GM12878 (cell line): ENCODE measurements around the gene NCKIPSD. TPM values are rescaled to one million over a fixed set of nuclear protein-coding genes. Genes with fewer than 3 reads are reported as not detected.
A peak's percentile ranks its signal among the peaks of the same experiment; 100 is the strongest.

ENCODE experiments used
- ATAC-seq: fragments of 200-7000 bp; cut with Tn5 transposase; 3 replicates; pipeline ENCODE4 v1.9.1; 2020; ENCODE audit warnings: mild to moderate bottlenecking, moderate library complexity
- Bru-seq: library from RNA; stranded (reverse); fragments of 400-500 nt; gene quantifications from one replicate; lab custom pipeline; 2021; lab: Mats Ljungman, UMichigan
- BruChase-seq, 2 experiments: library from RNA; stranded (reverse); fragments of 400-500 nt; gene quantifications; one replicate each; lab custom pipeline; 2021; lab: Mats Ljungman, UMichigan
- BruUV-seq: library from RNA; stranded (reverse); fragments of 400-500 nt; replicated peaks from 2 replicates; lab custom pipeline; 2021; lab: Mats Ljungman, UMichigan
- CTCF ChIA-PET: fragments of 300-600 bp; sonication (Branson Sonifier 250); formaldehyde crosslinking; extraction: SDS; loops from one replicate; lab custom pipeline; 2021; ENCODE audit warnings: inconsistent platforms; lab: Yijun Ruan, JAX
- POLR2A ChIA-PET: fragments of 350-600 bp; formaldehyde crosslinking; extraction: SDS; loops from one replicate; lab custom pipeline; 2021; ENCODE audit warnings: inconsistent platforms; lab: Charles Lee
- RAD21 ChIA-PET: fragments of 300-600 bp; sonication (Branson Sonifier 250); formaldehyde crosslinking; loops from one replicate; lab custom pipeline; 2023; ENCODE audit warnings: antibody characterized with exemption; ENCODE audit not compliant: unreplicated experiment; lab: Charles Lee
- SMC1A ChIA-PET: fragments of 300-600 bp; sonication (Branson Sonifier 250); formaldehyde crosslinking; loops from one replicate; lab custom pipeline; 2023; ENCODE audit not compliant: unreplicated experiment, uncharacterized antibody; lab: Charles Lee
- DNase-seq: peaks from one replicate; pipeline ENCODE4 v3.0.0-alpha.2; 2011; ENCODE audit warnings: low read depth, low spot score
- FAIRE-seq: peaks from 3 replicates; lab custom pipeline; 2011; peaks lifted over from hg19 to GRCh38; lab: Jason Lieb, UNC
- H2AFZ ChIP-seq: 2 replicates; pipeline ENCODE4 v1.6.0; 2011; ENCODE audit warnings: low read depth, low read length, control low read depth; ENCODE audit not compliant: control insufficient read depth
- H3K27ac ChIP-seq: 2 replicates; pipeline ENCODE4 v1.5.1; 2011; ENCODE audit warnings: control low read depth; ENCODE audit not compliant: control insufficient read depth, insufficient read depth
- H3K27me3 ChIP-seq, 2 experiments: replicated peaks in 1 of 2; 2 replicates each; pipeline versions ENCODE4 v1.6.0 to v1.6.1; 2011; ENCODE audit warnings: low read length in 1 of 2; ENCODE audit not compliant: control insufficient read depth in 2 of 2, insufficient read depth in 2 of 2
- H3K36me3 ChIP-seq, 2 experiments: 2 replicates each; pipeline ENCODE4 v1.5.1; 2011; ENCODE audit warnings: low read length in 1 of 2; ENCODE audit not compliant: control insufficient read depth in 2 of 2, insufficient read depth in 2 of 2
- H3K4me1 ChIP-seq: 2 replicates; pipeline ENCODE4 v1.6.1; 2011; ENCODE audit warnings: mild to moderate bottlenecking, low read length, moderate library complexity, mixed read lengths; ENCODE audit not compliant: control insufficient read depth, insufficient read depth
- H3K4me2 ChIP-seq: 2 replicates; pipeline ENCODE4 v1.6.0; 2011; ENCODE audit warnings: control low read depth; ENCODE audit not compliant: control insufficient read depth, insufficient read depth
- H3K4me3 ChIP-seq: fragments of 200-600 bp; sonication (generic); 2 replicates; pipeline ENCODE4 v1.5.1; 2016
- H3K79me2 ChIP-seq: 2 replicates; pipeline ENCODE4 v1.6.0; 2011; ENCODE audit warnings: low read length; ENCODE audit not compliant: control insufficient read depth, insufficient read depth
- H3K9ac ChIP-seq: 2 replicates; pipeline ENCODE4 v1.8.0; 2011; ENCODE audit warnings: low read length, control low read depth, mixed read lengths; ENCODE audit not compliant: control insufficient read depth, insufficient read depth
- H3K9me3 ChIP-seq: replicated peaks from 3 replicates; pipeline ENCODE4 v1.5.1; 2011; ENCODE audit warnings: mild to moderate bottlenecking, low read length; ENCODE audit not compliant: control insufficient read depth, insufficient read depth
- H4K20me1 ChIP-seq: 2 replicates; pipeline ENCODE4 v1.6.0; 2011; ENCODE audit not compliant: control insufficient read depth, insufficient read depth
- BHLHE40 ChIP-seq, 2 experiments: fragments of 450-650 bp in 1 of 2; IDR thresholded peaks; 2 replicates each; pipeline ENCODE4 v1.6.1; 2011 to 2017; ENCODE audit warnings: low read depth in 2 of 2, borderline replicate concordance in 1 of 2, improper control_type of control experiment in 1 of 2, low read length in 1 of 2, mild to moderate bottlenecking in 1 of 2
- DPF2 ChIP-seq: fragments of 450-650 bp; IDR thresholded peaks from 2 replicates; pipeline ENCODE4 v1.6.1; 2017; ENCODE audit warnings: mild to moderate bottlenecking
- HCFC1 ChIP-seq: fragments of 150-350 bp; IDR thresholded peaks from 2 replicates; pipeline ENCODE4 v1.6.1; 2014; ENCODE audit warnings: low read length
- NRF1 ChIP-seq: conservative IDR thresholded peaks from 2 replicates; pipeline ENCODE4 v1.6.1; 2011; ENCODE audit warnings: mild to moderate bottlenecking, low read depth, low read length, improper control_type of control experiment
- POLR2AphosphoS2 ChIP-seq: IDR thresholded peaks from 2 replicates; pipeline ENCODE4 v1.6.1; 2011; ENCODE audit warnings: low read depth, mild to moderate bottlenecking, low read length, improper control_type of control experiment, moderate library complexity
- RUNX3 ChIP-seq: IDR thresholded peaks from 2 replicates; pipeline ENCODE4 v1.6.1; 2012; ENCODE audit warnings: low read length, inconsistent platforms
- SMC3 ChIP-seq: IDR thresholded peaks from 2 replicates; pipeline ENCODE4 v1.6.1; 2011; ENCODE audit warnings: low read length, improper control_type of control experiment, borderline replicate concordance
- SP1 ChIP-seq: IDR thresholded peaks from one replicate; pipeline ENCODE4 v1.6.1; 2011; ENCODE audit warnings: low read depth, low read length
- ZNF217 ChIP-seq: fragments of 450-650 bp; IDR thresholded peaks from 2 replicates; pipeline ENCODE4 v1.6.1; 2017; ENCODE audit warnings: antibody characterized with exemption, mild to moderate bottlenecking
- ZSCAN29 ChIP-seq: fragments of 450-650 bp; IDR thresholded peaks from 2 replicates; pipeline ENCODE4 v1.6.1; 2017; ENCODE audit warnings: mild to moderate bottlenecking, moderate library complexity
- WGBS: methylation state at CpG from one replicate; pipeline ENCODE4 v1.1.6; 2016; ENCODE audit warnings: low lambda C conversion rate; ENCODE audit not compliant: insufficient replicate concordance, insufficient coverage; ENCODE audit errors: missing lambda C conversion rate; 5-methylcytosine and 5-hydroxymethylcytosine counted together
- in situ Hi-C: fragments of 300-500 bp; cut with MboI; formaldehyde crosslinking; loops from 9 replicates; pipeline ENCODE4 v1.14.3; 2018; ENCODE audit warnings: mixed read lengths
- intact Hi-C: fragments of 100-400 bp; cut with micrococcal nuclease; formaldehyde crosslinking; loops from one replicate; pipeline ENCODE4 v1.14.2; 2022; ENCODE audit not compliant: unreplicated experiment
- long read RNA-seq, 2 experiments: library from polyadenylated mRNA; unstranded; transcript quantifications; one replicate each; pipeline ENCODE4 v2.0.0, GENCODE V29; 2019 to 2020
- polyA minus RNA-seq, 3 experiments: library from RNA; depleted of rRNA, polyadenylated mRNA; stranded (reverse); fragments of >200 nt; gene quantifications; 2 replicates each; pipeline ENCODE4 v1.2.3, GENCODE V29; 2011
- polyA plus RNA-seq, 11 experiments: library from polyadenylated mRNA; depleted of rRNA in 4 of 11; unstranded in 6 of 11; stranded (reverse) in 5 of 11; fragments of >200 nt; fragmentation: Nextera tagmentation in 4 of 11; fragmentation: Illumina TruSeq in 1 of 11; extraction: Ambion mirVana in 4 of 11; extraction: Trizol in 1 of 11; gene quantifications; 1 replicate in 1 of 11; 2 replicates in 10 of 11; pipeline versions ENCODE4 v1.2.1 to v1.2.3, GENCODE V29; 2011 to 2016; ENCODE audit warnings: inconsistent platforms in 2 of 11, missing spikeins in 2 of 11, low read depth in 1 of 11
- total RNA-seq, 4 experiments: library from RNA; depleted of rRNA in 3 of 4; stranded (reverse); fragments of >200 nt in 3 of 4; fragmentation: Illumina TruSeq in 1 of 4; extraction: Trizol in 1 of 4; gene quantifications; 2 replicates each; pipeline versions ENCODE4 v1.2.1 to v1.2.3, GENCODE V29; 2013 to 2021
- TF ChIP-seq, protein P1 (sequence below): fragments of 450-650 bp; IDR thresholded peaks from 2 replicates; pipeline ENCODE4 v1.6.1; 2017; ENCODE audit warnings: mild to moderate bottlenecking, moderate library complexity

Gene NCKIPSD
- 65.5 and 82.3 TPM in 2 replicates for total RNA-seq (2013; cell fraction: nucleolus; rRNA removed)
- total RNA-seq (2014; rRNA removed): 16.3 and 20.8 TPM in 2 replicates
- total RNA-seq (2014; rRNA removed; fragmentation: Illumina TruSeq; extraction: Trizol): 7.5 and 7.7 TPM in 2 replicates
- 18.9 and 20.1 TPM in 2 replicates for total RNA-seq (2021)
- polyA plus RNA-seq (2011; ENCODE audit: low read depth): 13.0 TPM
- 16.2 and 31.6 TPM in 2 replicates for polyA plus RNA-seq (2011; rRNA removed)
- polyA plus RNA-seq (2011; cell fraction: cytosol; rRNA removed): 52.6 and 60.3 TPM in 2 replicates
- polyA plus RNA-seq (2011; cell fraction: nucleus; rRNA removed): 89.0 and 106 TPM in 2 replicates
- polyA plus RNA-seq (2012): 25.0 and 32.9 TPM in 2 replicates
- 5.3 and 11.7 TPM in 2 replicates for polyA plus RNA-seq (2014; fragmentation: Illumina TruSeq; extraction: Trizol)
- polyA plus RNA-seq (2014; fragmentation: Nextera tagmentation; extraction: Ambion mirVana): 1 to 10 TPM in 1 of 2 experiments, under 1 TPM in 1; 0.93 to 2.9 TPM
- polyA plus RNA-seq (2014; rRNA removed): 16.8 and 17.7 TPM in 2 replicates
- polyA plus RNA-seq (2016; fragmentation: Nextera tagmentation; extraction: Ambion mirVana): 10 to 100 TPM; 14.9 to 15.5 TPM
- 55.8 and 74.9 TPM in 2 replicates for polyA minus RNA-seq (2011; rRNA and poly(A)+ RNA removed)
- polyA minus RNA-seq (2011; cell fraction: cytosol; rRNA and poly(A)+ RNA removed): 18.8 and 26.7 TPM in 2 replicates
- polyA minus RNA-seq (2011; cell fraction: nucleus; rRNA and poly(A)+ RNA removed): 39.7 and 45.0 TPM in 2 replicates
- Bru-seq, nascent RNA: percentile 73 among the genes with signal in this experiment
- percentile 74 among the genes with signal in this experiment for BruChase-seq, experiment 1, labeled RNA remaining after a 6-hour chase
- percentile 70 among the genes with signal in this experiment for BruChase-seq, experiment 2, labeled RNA remaining after a 2-hour chase
- long read RNA-seq, experiment 1, partial matches to known transcripts: 0 of 9 reads
- long read RNA-seq, experiment 1, other reads (novel, unspliced or antisense): 4 of 9 reads
- long read RNA-seq, experiment 2, partial matches to known transcripts: 0 of 2 reads
- long read RNA-seq, experiment 2, other reads (novel, unspliced or antisense): 2 of 2 reads

DNA sequence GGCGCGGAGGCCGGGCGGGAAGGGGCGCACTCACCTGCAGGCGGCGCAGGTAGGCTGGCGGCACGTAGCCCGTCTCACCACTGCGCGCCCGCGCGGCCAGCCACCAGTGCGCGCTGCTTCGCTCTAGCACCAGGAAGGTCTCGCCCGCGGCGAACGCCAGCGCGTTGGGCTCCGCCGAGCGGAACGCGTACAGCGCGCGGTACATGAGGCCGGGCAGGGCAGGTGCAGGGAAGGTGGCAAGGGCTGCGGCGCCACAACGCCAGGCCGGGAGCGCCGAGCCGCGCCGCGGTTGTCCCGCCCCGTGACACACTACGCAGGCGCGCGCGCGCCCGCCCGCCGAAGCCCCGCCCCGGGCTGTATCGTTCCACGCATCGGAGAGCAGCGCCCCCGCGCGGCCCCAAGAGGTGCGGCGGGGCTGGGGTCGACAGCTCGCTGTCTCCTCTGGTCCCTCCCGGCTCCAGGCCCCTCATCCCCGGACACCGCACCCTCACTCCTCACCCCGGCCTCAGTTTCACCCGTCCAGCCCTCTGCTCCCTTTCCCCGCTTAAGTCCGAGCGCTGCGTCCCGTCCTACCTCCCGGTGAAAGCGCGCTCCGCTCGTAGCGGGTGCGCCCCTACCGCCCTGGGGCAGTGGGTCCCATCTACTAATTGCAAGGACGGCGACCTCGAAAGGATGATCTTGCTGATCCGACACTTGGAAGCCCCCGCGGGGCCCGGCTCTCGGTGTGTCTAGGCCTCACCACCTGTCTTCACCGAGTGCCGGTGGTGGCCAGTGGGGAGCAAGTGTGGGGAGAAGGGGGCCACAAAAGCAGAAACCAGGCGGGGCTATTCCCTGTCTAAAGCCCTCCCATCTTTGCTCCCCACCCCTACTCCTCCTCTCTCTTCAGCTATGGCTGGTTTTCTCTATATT lies at the start of gene NCKIPSD:
Gene NCKIPSD (minus strand): TSS at position 313 of the 909 bp plus-strand sequence. CDS start 108 bp downstream, at position 205.
- ChIA-PET SMC1A (interaction anchor here (1.0 to 1.7 kb wide), 2 partner anchors 54 to 285 kb away, joined by 4 to 8 read pairs; no protein-coding TSS in a partner anchor), CTCF (interaction anchor here (0.6 to 2.3 kb wide), 19 partner anchors 10 to 443 kb away, joined by 3 to 7 read pairs (median 4); partner anchors contain the start of genes IMPDH2, IP6K2 and SLC26A6), RAD21 (interaction anchor here (1.0 to 1.3 kb wide), 2 partner anchors 265 to 285 kb away, joined by 3 to 4 read pairs; no protein-coding TSS in a partner anchor), POLR2A (interaction anchor here (2.0 kb wide), 1 partner anchor 31 kb away, joined by 8 read pairs; the partner anchor contains the start of gene IP6K2)
- FAIRE-seq (peak; percentile 59), ATAC-seq (peak; percentile 91), DNase-seq (peak; percentile 30)
- Histone ChIP-seq H3K36me3 (peaks cover 27 to 32% of the 10 kb centered on the region in 2 experiments), H3K4me3 (peak within 1 kb of the TSS; percentile 99), H3K27ac (peak within 1 kb of the TSS; percentile 79), H3K27me3 (no peaks in the 10 kb centered on the region), H3K4me1 (peaks cover 8% of the 10 kb centered on the region; the same call in 1 of the 2 replicates), H3K9me3 (no peaks in the 10 kb centered on the region), H3K9ac (peak within 1 kb of the TSS; percentile 91), H4K20me1 (no peaks in the 10 kb centered on the region; the same call in 1 of the 2 replicates), H2AFZ (peak within 1 kb of the TSS; percentile 98), H3K79me2 (peaks cover 26% of the 10 kb centered on the region), H3K4me2 (peak within 1 kb of the TSS; percentile 88)
- WGBS: 2% methylated on average over 71 of the region's 97 CpGs
- no TSS peak for BruUV-seq
- intact Hi-C loops (loop anchor here (1.0 kb wide), 1 partner anchor 77 kb away; the partner anchor contains the start of gene UQCRC1), in situ Hi-C loops (no loop called here)
- TF ChIP-seq DPF2 (peak; percentile 96), RUNX3 (peak; percentile 24; the same call in 1 of the 2 replicates), ZSCAN29 (0 out of 2 replicates have a peak, but pooled peaks have one; percentile 61), HCFC1 (no peak), SMC3 (peak; percentile 39; the same call in 1 of the 2 replicates), ZNF217 (0 out of 2 replicates have a peak, but pooled peaks have one; percentile 12), POLR2AphosphoS2 (peak; percentile 63; the same call in 1 of the 2 replicates), NRF1 (peak; percentile 61), BHLHE40 (IDR thresholded peaks at IDR 0.05; ENCODE audit: borderline replicate concordance in 1 of 2, low read depth in 2 of 2, low read length in 1 of 2) (peak in 1 of 2 experiments; percentile 80; a peak in 2 of 4 replicates), SP1 (peak; percentile 52)
- TF ChIP-seq, protein P1, sequence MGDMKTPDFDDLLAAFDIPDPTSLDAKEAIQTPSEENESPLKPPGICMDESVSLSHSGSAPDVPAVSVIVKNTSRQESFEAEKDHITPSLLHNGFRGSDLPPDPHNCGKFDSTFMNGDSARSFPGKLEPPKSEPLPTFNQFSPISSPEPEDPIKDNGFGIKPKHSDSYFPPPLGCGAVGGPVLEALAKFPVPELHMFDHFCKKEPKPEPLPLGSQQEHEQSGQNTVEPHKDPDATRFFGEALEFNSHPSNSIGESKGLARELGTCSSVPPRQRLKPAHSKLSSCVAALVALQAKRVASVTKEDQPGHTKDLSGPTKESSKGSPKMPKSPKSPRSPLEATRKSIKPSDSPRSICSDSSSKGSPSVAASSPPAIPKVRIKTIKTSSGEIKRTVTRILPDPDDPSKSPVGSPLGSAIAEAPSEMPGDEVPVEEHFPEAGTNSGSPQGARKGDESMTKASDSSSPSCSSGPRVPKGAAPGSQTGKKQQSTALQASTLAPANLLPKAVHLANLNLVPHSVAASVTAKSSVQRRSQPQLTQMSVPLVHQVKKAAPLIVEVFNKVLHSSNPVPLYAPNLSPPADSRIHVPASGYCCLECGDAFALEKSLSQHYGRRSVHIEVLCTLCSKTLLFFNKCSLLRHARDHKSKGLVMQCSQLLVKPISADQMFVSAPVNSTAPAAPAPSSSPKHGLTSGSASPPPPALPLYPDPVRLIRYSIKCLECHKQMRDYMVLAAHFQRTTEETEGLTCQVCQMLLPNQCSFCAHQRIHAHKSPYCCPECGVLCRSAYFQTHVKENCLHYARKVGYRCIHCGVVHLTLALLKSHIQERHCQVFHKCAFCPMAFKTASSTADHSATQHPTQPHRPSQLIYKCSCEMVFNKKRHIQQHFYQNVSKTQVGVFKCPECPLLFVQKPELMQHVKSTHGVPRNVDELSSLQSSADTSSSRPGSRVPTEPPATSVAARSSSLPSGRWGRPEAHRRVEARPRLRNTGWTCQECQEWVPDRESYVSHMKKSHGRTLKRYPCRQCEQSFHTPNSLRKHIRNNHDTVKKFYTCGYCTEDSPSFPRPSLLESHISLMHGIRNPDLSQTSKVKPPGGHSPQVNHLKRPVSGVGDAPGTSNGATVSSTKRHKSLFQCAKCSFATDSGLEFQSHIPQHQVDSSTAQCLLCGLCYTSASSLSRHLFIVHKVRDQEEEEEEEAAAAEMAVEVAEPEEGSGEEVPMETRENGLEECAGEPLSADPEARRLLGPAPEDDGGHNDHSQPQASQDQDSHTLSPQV: peak; percentile 75
